ENCODE measurements around the gene NKAPD1.
A peak's percentile ranks its signal among the peaks of the same experiment; 100 is the strongest.
"Not testable (repeated sequence)": the region's sequence is repeated elsewhere in the genome, so short reads cannot be mapped to it uniquely, and the experiment has no call there.

NKAPD1 gene

DNA sequence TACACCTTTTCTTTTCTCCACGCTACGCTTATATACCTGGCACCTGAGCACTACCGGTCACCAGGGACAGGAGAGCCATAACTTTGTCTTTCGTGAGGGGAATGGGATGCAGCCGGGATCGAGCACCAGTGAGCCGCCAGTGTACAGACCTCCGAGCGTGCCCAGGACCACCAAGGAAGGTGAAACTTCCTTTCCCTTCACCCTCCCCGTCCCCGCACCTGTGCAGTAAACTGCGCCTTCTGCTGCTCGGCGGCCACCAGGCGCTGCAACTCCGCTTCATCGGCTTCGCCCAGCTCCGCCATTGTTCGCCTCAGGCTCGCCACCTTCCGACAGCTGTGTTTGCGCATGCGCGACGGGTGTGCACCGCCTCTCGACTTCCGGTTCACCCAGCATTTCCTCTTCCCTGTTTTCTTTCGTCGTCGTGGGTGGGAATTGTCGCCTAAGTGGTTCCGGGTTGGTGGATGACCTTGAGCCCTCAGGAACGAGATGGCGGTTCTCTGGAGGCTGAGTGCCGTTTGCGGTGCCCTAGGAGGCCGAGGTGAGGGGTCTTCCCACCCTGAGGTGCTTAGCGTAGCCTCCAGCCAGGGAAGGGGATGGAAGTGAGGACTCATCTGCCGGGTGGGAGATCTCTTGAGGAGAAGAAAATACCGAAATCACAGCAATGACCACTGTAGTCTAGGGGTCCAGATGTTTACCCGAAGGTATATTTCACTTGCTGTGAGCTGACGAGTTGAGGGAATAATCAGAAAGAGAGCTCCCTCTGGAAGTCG lies 12.5 kb downstream of the NKAPD1 start, which contains the start of the genes SDHD and TIMM8B:
SDHD (plus strand) TSS at position 452 of the 770 bp plus-strand sequence; CDS start at position 487, 35 bp downstream.
TIMM8B (minus strand) TSS at position 335 of the 770 bp plus-strand sequence; CDS start at position 302, 33 bp downstream.
- TF ChIP-seq CTCF (IDR thresholded peaks at IDR 0.05; ENCODE audit: low read length, missing control alignments) = peak; percentile 41
- H3K4me3 ChIP-seq (replicated peaks; ENCODE audit: low read depth, low read length) = peak within 1 kb of the TSS; percentile 75
- peak; percentile 98 for DNase-seq (ENCODE audit: low read depth)

DNA sequence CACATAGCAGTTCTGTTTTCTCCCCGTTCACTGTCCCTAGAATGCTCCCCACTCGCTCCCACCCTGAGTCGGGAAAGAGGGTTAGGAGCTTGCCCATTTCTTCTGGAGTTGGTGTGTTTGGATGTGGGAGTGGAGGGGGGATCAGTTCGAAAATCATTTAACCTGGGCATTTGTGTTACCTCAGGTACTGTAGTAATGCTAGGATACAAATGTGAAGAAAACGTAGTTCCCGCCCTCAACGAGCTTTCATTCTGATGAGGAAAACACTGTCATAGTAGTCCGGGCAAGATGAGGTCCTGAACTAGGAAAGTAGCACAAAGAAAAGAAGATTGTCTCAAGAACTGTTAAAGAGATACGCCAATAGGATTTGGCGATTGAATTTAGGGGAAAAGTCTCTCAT lies 13.1 kb downstream of the NKAPD1 start:
- TF ChIP-seq CTCF (IDR thresholded peaks at IDR 0.05; ENCODE audit: low read length, missing control alignments) = no peak
- H3K4me3 ChIP-seq (replicated peaks; ENCODE audit: low read depth, low read length) = peak overlapping the region; percentile 75
- DNase-seq (ENCODE audit: low read depth) = no peak

DNA sequence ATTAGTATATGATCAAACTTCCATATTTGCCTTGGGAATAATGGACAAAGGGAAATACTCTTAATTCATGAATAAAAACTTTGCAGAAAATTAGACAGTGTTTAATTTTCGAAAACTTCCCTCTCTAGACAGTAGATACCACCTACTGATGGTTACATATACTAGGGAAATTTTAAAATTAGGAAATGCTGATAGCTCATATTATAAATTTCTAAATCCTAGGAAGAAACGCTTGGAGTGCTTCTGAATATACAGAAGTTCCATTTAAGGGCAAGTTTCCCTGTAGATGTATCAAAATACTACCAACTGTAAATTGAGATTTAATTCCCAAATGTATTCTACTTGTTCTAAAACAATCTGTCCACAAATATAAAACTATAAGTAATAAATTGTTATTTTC lies 21.2 kb downstream of the NKAPD1 start:
- not testable (repeated sequence) for H3K4me3 ChIP-seq (replicated peaks; ENCODE audit: low read depth, low read length); DNase-seq (ENCODE audit: low read depth)

GRCh38 chr11:112096194-112096593 lies 22.1 kb downstream of the NKAPD1 start:
- no peak for TF ChIP-seq CTCF (IDR thresholded peaks at IDR 0.05; ENCODE audit: low read length, missing control alignments)
- DNase-seq (ENCODE audit: low read depth) = no peak
- H3K4me3 ChIP-seq (replicated peaks; ENCODE audit: low read depth, low read length) = no peak overlapping the region

DNA sequence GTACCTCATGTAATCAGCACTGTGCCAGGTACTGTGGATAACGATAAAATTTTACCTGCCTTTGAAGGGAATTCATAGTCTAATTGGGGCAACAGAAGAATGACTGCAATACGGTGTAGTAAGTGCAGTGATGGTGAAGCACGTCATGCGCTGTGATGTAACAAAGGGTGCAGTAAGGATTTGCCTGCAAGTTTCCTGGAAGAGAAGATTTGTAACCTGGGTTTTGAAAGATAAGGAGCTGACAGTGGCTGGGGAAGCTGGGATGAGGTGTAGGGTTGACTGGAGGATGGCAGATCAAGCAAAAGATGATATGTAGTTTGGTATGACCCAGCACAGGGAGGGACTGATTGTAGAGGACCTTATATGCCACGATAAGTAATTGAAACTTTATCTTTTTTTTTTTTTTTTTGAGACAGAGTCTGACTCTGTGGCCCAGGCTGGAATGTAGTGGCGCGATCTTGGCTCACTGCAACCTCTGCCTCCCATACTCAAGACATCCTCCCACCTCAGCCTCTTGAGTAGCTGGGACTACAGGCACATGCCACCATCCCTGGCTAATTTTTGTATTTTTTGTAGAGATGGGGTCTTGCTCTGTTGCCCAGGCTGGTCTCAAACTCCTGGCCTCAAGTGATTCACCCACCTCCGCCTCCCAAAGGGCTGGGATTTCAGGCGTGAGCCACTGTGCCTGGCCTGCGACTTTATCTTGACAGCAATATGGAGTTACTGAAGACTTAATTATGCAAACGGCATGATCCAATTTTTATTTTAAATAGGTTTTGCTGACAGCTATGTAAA lies 23.8 kb downstream of the NKAPD1 start:
- DNase-seq (ENCODE audit: low read depth) = no peak
- H3K4me3 ChIP-seq (replicated peaks; ENCODE audit: low read depth, low read length) = no peak overlapping the region
- no peak for TF ChIP-seq CTCF (IDR thresholded peaks at IDR 0.05; ENCODE audit: low read length, missing control alignments)

DNA sequence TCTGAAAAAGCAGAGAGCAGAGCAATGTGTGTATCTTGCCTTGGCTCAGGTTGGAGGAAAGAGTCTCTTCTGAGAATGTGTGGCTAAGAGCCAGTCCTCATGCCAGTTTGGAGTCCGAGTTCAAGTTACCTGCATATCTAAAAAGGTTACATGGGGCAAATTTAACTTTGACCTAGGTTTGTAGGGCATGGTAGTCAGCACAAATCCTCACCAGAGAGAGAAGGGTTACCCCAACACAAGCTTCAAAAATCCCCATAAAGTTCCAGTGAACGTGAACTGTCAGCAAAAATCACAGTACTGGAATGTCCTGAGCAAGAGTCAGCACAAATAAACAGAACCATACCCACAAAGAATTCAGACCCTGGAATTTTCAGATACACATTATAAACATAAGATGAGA lies 26.4 kb downstream of the NKAPD1 start:
- H3K4me3 ChIP-seq (replicated peaks; ENCODE audit: low read depth, low read length) = no peak overlapping the region
- no peak for DNase-seq (ENCODE audit: low read depth)
- TF ChIP-seq CTCF (IDR thresholded peaks at IDR 0.05; ENCODE audit: low read length, missing control alignments) = no peak

DNA sequence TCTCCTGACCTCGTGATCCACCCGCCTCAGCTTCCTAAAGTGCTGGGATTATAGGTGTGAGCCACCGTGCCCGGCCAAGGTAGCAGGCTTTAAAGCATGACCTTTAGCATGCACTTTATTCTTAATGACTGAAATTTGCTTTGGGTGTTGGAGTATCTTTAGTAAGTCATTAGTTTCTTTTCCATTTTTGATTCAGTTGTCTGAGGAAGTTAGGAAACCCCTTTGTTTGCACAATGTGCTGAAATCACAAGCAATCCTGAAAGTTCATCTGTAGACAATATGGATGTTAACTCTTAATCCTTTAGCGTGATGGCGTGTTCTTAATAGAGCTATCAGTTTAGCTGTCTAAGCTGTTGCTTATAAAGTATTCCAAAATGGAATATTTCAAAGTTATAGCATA lies 29.3 kb downstream of the NKAPD1 start:
- DNase-seq (ENCODE audit: low read depth) = no peak
- no peak overlapping the region for H3K4me3 ChIP-seq (replicated peaks; ENCODE audit: low read depth, low read length)
- no peak for TF ChIP-seq CTCF (IDR thresholded peaks at IDR 0.05; ENCODE audit: low read length, missing control alignments)

Measured in fibroblast of pulmonary artery (primary cell).